Loucy (cell line): Measurements from ENCODE around the gene PRR7.

Source experiments
- H2AFZ ChIP-seq: fragments of 200-600 bp; sonication (generic); 2 replicates; pipeline ENCODE4 v1.6.0; 2016; ENCODE audit warnings: antibody characterized with exemption, mild to moderate bottlenecking, low read length, moderate library complexity
- H3F3A ChIP-seq: fragments of 200-600 bp; 2 replicates; pipeline ENCODE4 v1.6.0; 2016; ENCODE audit warnings: antibody characterized with exemption, low read depth, mild to moderate bottlenecking
- H3K27me3 ChIP-seq: fragments of 200-600 bp; sonication (generic); 2 replicates; pipeline ENCODE4 v1.6.1; 2014; ENCODE audit warnings: low read length, mild to moderate bottlenecking; ENCODE audit not compliant: insufficient read depth, poor library complexity, severe bottlenecking
- H3K36me3 ChIP-seq: fragments of 200-600 bp; sonication (generic); 2 replicates; pipeline ENCODE4 v1.6.1; 2016; ENCODE audit warnings: low read length; ENCODE audit not compliant: insufficient read depth
- H3K4me1 ChIP-seq: fragments of 200-600 bp; sonication (generic); 2 replicates; pipeline ENCODE4 v1.5.1; 2014; ENCODE audit warnings: low read length, mild to moderate bottlenecking; ENCODE audit not compliant: insufficient read depth, poor library complexity, severe bottlenecking
- H3K4me2 ChIP-seq: fragments of 200-600 bp; sonication (generic); 2 replicates; pipeline ENCODE4 v1.6.0; 2014; ENCODE audit warnings: antibody characterized with exemption, low read length, low read depth, mild to moderate bottlenecking; ENCODE audit not compliant: poor library complexity, severe bottlenecking
- H3K4me3 ChIP-seq: fragments of 200-600 bp; sonication (generic); 2 replicates; pipeline ENCODE4 v1.5.1; 2014; ENCODE audit warnings: low read length, mild to moderate bottlenecking, mixed read lengths; ENCODE audit not compliant: poor library complexity, severe bottlenecking
- H3K79me2 ChIP-seq: fragments of 200-600 bp; sonication (generic); 2 replicates; pipeline ENCODE4 v1.6.1; 2014; ENCODE audit warnings: low read length; ENCODE audit not compliant: insufficient read depth
- H3K9ac ChIP-seq: fragments of 200-600 bp; sonication (generic); 2 replicates; pipeline ENCODE4 v1.6.0; 2014; ENCODE audit warnings: mild to moderate bottlenecking, low read depth, low read length, moderate library complexity; ENCODE audit not compliant: poor library complexity, severe bottlenecking
- H3K9me2 ChIP-seq: fragments of 200-600 bp; sonication (generic); replicated peaks from 2 replicates; pipeline ENCODE4 v1.6.1; 2016; ENCODE audit warnings: low read depth, low read length, mixed read lengths
- H3K9me3 ChIP-seq: fragments of 200-600 bp; sonication (generic); 2 replicates; pipeline ENCODE4 v1.6.1; 2014; ENCODE audit warnings: mild to moderate bottlenecking, antibody characterized with exemption, low read length, low read depth; ENCODE audit not compliant: insufficient read depth
- H4K20me1 ChIP-seq: fragments of 200-600 bp; sonication (generic); 2 replicates; pipeline ENCODE4 v1.6.0; 2014; ENCODE audit warnings: antibody characterized with exemption, low read length, mild to moderate bottlenecking; ENCODE audit not compliant: insufficient read depth, poor library complexity, severe bottlenecking
- CTCF ChIP-seq: fragments of 200-600 bp; sonication (generic); conservative IDR thresholded peaks from 2 replicates; pipeline ENCODE4 v1.5.1; 2014; ENCODE audit warnings: mild to moderate bottlenecking, antibody characterized with exemption, low read length
- EZH2phosphoT487 ChIP-seq: fragments of 200-600 bp; IDR thresholded peaks from 2 replicates; pipeline ENCODE4 v1.6.1; 2018; ENCODE audit warnings: antibody characterized with exemption, mild to moderate bottlenecking, moderate library complexity, borderline replicate concordance

Gene PRR7

GRCh38 chr5:177478711-177479646, 32.4 kb downstream of the PRR7 start:
- H3K4me1 ChIP-seq = no peaks in the 10 kb centered on the region
- H3K4me3 ChIP-seq = no peak overlapping the region
- no peak overlapping the region for H3K9ac ChIP-seq
- no peaks in the 10 kb centered on the region for H3F3A ChIP-seq
- H3K9me2 ChIP-seq = no peaks in the 10 kb centered on the region
- no peak overlapping the region for H3K4me2 ChIP-seq
- no peaks in the 10 kb centered on the region for H3K36me3 ChIP-seq
- no peaks in the 10 kb centered on the region for H3K27me3 ChIP-seq
- no peak for TF ChIP-seq CTCF
- TF ChIP-seq EZH2phosphoT487 = no peak
- no peak overlapping the region for H2AFZ ChIP-seq
- no peaks in the 10 kb centered on the region for H3K9me3 ChIP-seq
- H3K79me2 ChIP-seq = no peaks in the 10 kb centered on the region
- H4K20me1 ChIP-seq = no peaks in the 10 kb centered on the region

GRCh38 chr5:177479774-177480173, 33.2 kb downstream of the PRR7 start:
- no peaks in the 10 kb centered on the region for H3K36me3 ChIP-seq
- H3K9ac ChIP-seq = no peak overlapping the region
- no peak overlapping the region for H2AFZ ChIP-seq
- no peaks in the 10 kb centered on the region for H3K9me2 ChIP-seq
- no peak overlapping the region for H3K4me3 ChIP-seq
- H4K20me1 ChIP-seq = no peaks in the 10 kb centered on the region
- no peaks in the 10 kb centered on the region for H3K27me3 ChIP-seq
- no peaks in the 10 kb centered on the region for H3K79me2 ChIP-seq
- H3K9me3 ChIP-seq = no peaks in the 10 kb centered on the region
- no peaks in the 10 kb centered on the region for H3K4me1 ChIP-seq
- H3F3A ChIP-seq = no peaks in the 10 kb centered on the region
- TF ChIP-seq CTCF (no peak), EZH2phosphoT487 (no peak)
- H3K4me2 ChIP-seq = no peak overlapping the region

- no peak for TF ChIP-seq EZH2phosphoT487
- TF ChIP-seq CTCF = no peak
- Histone ChIP-seq H3K9me3 (no peaks in the 10 kb centered on the region), H3K79me2 (no peaks in the 10 kb centered on the region), H2AFZ (no peak overlapping the region), H3K4me1 (no peaks in the 10 kb centered on the region), H3K4me3 (no peak overlapping the region), H3F3A (no peaks in the 10 kb centered on the region), H3K27me3 (no peaks in the 10 kb centered on the region), H4K20me1 (no peaks in the 10 kb centered on the region), H3K9ac (no peak overlapping the region), H3K9me2 (no peaks in the 10 kb centered on the region), H3K36me3 (peaks cover 4% of the 10 kb centered on the region; the same call in 1 of the 2 replicates), H3K4me2 (no peak overlapping the region)
These were observed 35.8 kb downstream of the PRR7 start for GRCh38 chr5:177482359-177482795.
